GM12872 (cell line): ENCODE measurements around the gene CYP1A1.

Source experiments
- CTCF ChIP-seq: IDR thresholded peaks from 3 replicates; pipeline ENCODE4 v1.5.1; 2011; ENCODE audit warnings: low read depth, mild to moderate bottlenecking, low read length, moderate library complexity; ENCODE audit not compliant: insufficient read depth

CYP1A1 gene

GRCh38 chr15:74722591-74722990 is 2.7 kb downstream of the CYP1A1 start:
- no peak for TF ChIP-seq CTCF

- TF ChIP-seq CTCF, result no peak
Measured at GRCh38 chr15:74716651-74717050, 8.7 kb downstream of the CYP1A1 start.

DNA sequence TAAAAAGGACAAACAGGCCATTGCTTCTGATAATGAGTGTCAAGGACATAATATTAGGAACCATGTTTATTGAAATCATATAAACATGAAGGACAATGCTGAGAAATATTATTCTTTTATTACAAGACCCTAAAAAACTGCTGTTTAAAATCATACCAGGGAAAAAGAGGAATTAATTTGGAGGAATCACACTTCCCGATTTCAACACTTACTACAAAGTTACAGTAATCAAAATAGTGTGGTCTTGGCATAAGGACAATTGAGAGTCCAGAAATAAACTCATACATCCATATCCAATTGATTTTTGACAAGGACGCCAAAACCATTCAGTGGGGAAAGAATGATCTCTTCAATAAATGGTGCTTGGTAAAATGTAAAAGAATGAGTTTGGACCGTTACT is 13.0 kb downstream of the CYP1A1 start:
- TF ChIP-seq CTCF, result no peak

DNA sequence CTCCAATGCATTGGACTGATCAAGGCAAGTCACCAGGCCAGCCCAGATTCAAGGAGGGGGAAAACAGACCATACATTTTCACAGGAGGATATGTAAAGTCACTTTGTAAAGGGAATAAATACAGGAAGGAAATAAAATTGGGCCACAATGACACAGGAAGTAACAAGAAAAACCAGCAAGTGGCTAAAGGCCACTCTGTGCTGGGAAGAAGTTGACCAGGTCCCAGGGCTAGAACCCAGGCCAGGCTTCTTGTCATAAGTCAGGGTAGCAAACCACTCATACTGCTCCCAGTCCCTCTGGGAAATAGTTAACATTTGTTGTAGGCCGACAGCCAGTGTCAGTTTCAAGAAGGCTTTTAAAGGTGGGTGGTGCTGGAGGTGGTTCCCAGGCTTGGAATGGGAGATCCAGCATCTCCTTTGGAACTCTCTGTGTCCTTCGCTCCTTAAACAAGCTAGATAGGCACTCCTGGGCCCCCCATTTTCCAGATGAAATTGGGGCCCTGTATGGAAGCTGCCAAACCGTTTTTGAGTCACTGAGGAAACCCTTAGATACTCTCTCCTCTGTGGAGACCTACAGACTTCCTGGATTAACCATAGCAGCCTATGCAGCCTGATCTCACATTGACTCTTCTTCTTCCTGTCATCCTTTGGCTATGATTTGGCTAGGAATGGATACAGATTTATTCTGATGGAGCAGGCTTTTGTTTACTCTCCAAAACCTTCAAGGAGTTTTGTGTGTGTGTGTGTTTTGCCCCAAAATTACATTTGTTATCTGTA is 14.8 kb downstream of the CYP1A1 start:
- TF ChIP-seq CTCF, result no peak

DNA sequence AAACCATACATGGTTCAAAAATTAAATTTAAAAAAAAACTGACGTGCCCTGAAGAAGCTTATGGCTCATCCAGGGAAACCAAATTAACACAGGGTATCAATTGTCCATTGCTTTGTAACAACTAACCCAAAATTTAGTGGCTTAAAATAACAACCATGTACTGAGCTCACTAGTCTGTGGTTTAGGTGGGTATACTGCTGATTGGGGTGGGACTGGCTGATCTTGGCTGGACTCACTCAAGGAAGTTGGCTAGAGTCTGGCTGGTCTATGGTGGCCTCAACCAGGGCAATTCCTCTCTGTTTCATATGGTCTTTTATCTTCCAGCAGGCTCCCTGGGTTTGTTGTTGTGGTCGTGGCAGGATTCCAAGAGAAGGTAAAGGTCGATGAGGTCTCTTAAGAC is 15.4 kb downstream of the CYP1A1 start:
- no peak for TF ChIP-seq CTCF

- no peak for TF ChIP-seq CTCF
Measured at GRCh38 chr15:74709011-74709410, 16.3 kb downstream of the CYP1A1 start.

DNA sequence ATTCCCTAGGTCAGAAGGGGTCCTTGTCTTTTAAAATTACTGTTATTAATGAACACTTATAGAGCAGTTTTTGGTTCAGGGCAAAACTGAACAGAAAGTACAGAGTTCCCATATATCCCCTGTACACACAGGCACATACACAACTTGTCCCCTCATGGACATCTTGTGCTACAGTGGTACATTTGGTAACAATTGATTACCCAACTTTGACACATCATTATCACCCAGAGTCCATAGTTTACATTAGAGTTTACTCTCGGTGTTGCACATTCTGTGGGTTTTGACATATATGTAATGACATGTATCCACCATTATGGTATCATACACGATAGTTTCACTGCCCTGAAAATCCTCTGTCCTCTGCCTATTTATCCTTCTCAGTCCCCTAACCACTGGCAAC is 28.5 kb downstream of the CYP1A1 start:
- no peak for TF ChIP-seq CTCF
